ENCODE measurements around the gene TCTN2. TPM values are rescaled to one million over a fixed set of nuclear protein-coding genes. Genes with fewer than 3 reads are reported as not detected.

The TCTN2 gene
- total and polyA plus RNA-seq, 2 experiments from 2014 or later, result 2.7 to 6.0 TPM

- Histone ChIP-seq H3K4me1 (ENCODE audit: insufficient read depth) (no peaks in the 10 kb centered on the region), H3K79me2 (replicated peaks; ENCODE audit: insufficient read depth) (no peaks in the 10 kb centered on the region), H3K4me2 (no peak overlapping the region), H3K9me2 (ENCODE audit: insufficient read depth) (no peaks in the 10 kb centered on the region), H2AFZ (no peak overlapping the region), H3K27me3 (ENCODE audit: insufficient read depth) (no peaks in the 10 kb centered on the region), H4K20me1 (replicated peaks; ENCODE audit: insufficient read depth) (no peaks in the 10 kb centered on the region), H3K36me3 (ENCODE audit: insufficient read depth) (no peaks in the 10 kb centered on the region), H3K4me3 (no peak overlapping the region), H3K27ac (ENCODE audit: low read depth) (no peak overlapping the region), H3F3A (replicated peaks; ENCODE audit: low read depth) (no peaks in the 10 kb centered on the region)
- H3K9me3 Mint-ChIP-seq, result no peaks in the 10 kb centered on the region
- no peak overlapping the region for H3K27ac Mint-ChIP-seq
- no peak overlapping the region for H3K4me3 Mint-ChIP-seq
- no peaks in the 10 kb centered on the region for H3K4me1 Mint-ChIP-seq
- H3K36me3 Mint-ChIP-seq (ENCODE audit: low read depth), result no peaks in the 10 kb centered on the region
- TF ChIP-seq ZNF331 (CRISPR knock-in tag; IDR thresholded peaks at IDR 0.05; ENCODE audit: low read depth), result no peak
- no peak for TF ChIP-seq EZH2 (IDR thresholded peaks at IDR 0.05; ENCODE audit: low read depth, unreplicated experiment)
- no peak for TF ChIP-seq EZH2phosphoT487 (IDR thresholded peaks at IDR 0.05; ENCODE audit: unreplicated experiment)
- TF ChIP-seq NANOG (IDR thresholded peaks at IDR 0.05; ENCODE audit: borderline replicate concordance), result no peak
- no peak for TF ChIP-seq JUNB (IDR thresholded peaks at IDR 0.05; ENCODE audit: unreplicated experiment)
- no peak for TF ChIP-seq POLR2AphosphoS5 (IDR thresholded peaks at IDR 0.05; ENCODE audit: low read depth)
- no peak for TF ChIP-seq CREB1 (CRISPR knock-in tag; IDR thresholded peaks at IDR 0.05; ENCODE audit: low read depth)
- TF ChIP-seq STAT1 (IDR thresholded peaks at IDR 0.05; ENCODE audit: unreplicated experiment), result no peak
- TF ChIP-seq, protein P1, sequence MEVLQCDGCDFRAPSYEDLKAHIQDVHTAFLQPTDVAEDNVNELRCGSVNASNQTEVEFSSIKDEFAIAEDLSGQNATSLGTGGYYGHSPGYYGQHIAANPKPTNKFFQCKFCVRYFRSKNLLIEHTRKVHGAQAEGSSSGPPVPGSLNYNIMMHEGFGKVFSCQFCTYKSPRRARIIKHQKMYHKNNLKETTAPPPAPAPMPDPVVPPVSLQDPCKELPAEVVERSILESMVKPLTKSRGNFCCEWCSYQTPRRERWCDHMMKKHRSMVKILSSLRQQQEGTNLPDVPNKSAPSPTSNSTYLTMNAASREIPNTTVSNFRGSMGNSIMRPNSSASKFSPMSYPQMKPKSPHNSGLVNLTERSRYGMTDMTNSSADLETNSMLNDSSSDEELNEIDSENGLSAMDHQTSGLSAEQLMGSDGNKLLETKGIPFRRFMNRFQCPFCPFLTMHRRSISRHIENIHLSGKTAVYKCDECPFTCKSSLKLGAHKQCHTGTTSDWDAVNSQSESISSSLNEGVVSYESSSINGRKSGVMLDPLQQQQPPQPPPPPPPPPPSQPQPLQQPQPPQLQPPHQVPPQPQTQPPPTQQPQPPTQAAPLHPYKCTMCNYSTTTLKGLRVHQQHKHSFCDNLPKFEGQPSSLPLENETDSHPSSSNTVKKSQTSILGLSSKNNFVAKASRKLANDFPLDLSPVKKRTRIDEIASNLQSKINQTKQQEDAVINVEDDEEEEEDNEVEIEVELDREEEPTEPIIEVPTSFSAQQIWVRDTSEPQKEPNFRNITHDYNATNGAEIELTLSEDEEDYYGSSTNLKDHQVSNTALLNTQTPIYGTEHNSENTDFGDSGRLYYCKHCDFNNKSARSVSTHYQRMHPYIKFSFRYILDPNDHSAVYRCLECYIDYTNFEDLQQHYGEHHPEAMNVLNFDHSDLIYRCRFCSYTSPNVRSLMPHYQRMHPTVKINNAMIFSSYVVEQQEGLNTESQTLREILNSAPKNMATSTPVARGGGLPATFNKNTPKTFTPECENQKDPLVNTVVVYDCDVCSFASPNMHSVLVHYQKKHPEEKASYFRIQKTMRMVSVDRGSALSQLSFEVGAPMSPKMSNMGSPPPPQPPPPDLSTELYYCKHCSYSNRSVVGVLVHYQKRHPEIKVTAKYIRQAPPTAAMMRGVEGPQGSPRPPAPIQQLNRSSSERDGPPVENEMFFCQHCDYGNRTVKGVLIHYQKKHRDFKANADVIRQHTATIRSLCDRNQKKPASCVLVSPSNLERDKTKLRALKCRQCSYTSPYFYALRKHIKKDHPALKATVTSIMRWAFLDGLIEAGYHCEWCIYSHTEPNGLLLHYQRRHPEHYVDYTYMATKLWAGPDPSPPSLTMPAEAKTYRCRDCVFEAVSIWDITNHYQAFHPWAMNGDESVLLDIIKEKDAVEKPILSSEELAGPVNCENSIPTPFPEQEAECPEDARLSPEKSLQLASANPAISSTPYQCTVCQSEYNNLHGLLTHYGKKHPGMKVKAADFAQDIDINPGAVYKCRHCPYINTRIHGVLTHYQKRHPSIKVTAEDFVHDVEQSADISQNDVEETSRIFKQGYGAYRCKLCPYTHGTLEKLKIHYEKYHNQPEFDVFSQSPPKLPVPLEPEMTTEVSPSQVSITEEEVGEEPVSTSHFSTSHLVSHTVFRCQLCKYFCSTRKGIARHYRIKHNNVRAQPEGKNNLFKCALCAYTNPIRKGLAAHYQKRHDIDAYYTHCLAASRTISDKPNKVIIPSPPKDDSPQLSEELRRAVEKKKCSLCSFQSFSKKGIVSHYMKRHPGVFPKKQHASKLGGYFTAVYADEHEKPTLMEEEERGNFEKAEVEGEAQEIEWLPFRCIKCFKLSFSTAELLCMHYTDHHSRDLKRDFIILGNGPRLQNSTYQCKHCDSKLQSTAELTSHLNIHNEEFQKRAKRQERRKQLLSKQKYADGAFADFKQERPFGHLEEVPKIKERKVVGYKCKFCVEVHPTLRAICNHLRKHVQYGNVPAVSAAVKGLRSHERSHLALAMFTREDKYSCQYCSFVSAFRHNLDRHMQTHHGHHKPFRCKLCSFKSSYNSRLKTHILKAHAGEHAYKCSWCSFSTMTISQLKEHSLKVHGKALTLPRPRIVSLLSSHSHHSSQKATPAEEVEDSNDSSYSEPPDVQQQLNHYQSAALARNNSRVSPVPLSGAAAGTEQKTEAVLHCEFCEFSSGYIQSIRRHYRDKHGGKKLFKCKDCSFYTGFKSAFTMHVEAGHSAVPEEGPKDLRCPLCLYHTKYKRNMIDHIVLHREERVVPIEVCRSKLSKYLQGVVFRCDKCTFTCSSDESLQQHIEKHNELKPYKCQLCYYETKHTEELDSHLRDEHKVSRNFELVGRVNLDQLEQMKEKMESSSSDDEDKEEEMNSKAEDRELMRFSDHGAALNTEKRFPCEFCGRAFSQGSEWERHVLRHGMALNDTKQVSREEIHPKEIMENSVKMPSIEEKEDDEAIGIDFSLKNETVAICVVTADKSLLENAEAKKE (CRISPR knock-in tag; IDR thresholded peaks at IDR 0.05), result no peak
- TF ChIP-seq, protein P2, sequence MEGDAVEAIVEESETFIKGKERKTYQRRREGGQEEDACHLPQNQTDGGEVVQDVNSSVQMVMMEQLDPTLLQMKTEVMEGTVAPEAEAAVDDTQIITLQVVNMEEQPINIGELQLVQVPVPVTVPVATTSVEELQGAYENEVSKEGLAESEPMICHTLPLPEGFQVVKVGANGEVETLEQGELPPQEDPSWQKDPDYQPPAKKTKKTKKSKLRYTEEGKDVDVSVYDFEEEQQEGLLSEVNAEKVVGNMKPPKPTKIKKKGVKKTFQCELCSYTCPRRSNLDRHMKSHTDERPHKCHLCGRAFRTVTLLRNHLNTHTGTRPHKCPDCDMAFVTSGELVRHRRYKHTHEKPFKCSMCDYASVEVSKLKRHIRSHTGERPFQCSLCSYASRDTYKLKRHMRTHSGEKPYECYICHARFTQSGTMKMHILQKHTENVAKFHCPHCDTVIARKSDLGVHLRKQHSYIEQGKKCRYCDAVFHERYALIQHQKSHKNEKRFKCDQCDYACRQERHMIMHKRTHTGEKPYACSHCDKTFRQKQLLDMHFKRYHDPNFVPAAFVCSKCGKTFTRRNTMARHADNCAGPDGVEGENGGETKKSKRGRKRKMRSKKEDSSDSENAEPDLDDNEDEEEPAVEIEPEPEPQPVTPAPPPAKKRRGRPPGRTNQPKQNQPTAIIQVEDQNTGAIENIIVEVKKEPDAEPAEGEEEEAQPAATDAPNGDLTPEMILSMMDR (conservative IDR thresholded peaks at IDR 0.05; ENCODE audit: low read depth in 2 of 2), result no peak
- TF ChIP-seq ZNF114 (CRISPR knock-in tag; IDR thresholded peaks at IDR 0.05), result no peak
- no peak for TF ChIP-seq REST (IDR thresholded peaks at IDR 0.05; ENCODE audit: unreplicated experiment)
- H3K27me3 Mint-ChIP-seq (ENCODE audit: insufficient read depth, low read depth, poor library complexity), result peaks cover 2% of the 10 kb centered on the region
- no peak for DNase-seq (ENCODE audit: low spot score)
- ATAC-seq, result no peak
These were observed 19.4 kb downstream of the TCTN2 start for GRCh38 chr12:123690191-123690840.

Measured in GM23338 (cell line).